Activated CD8-positive, alpha-beta memory T cell treated with anti-CD3 and anti-CD28 coated beads, Interleukin-2, amount 50 U/mL, for 4 hours (primary cell): ENCODE measurements around the gene RAB38.

Experiments used
- DNase-seq: peaks from one replicate; pipeline ENCODE4 v3.0.0-alpha.2; 2020

Gene RAB38

DNA sequence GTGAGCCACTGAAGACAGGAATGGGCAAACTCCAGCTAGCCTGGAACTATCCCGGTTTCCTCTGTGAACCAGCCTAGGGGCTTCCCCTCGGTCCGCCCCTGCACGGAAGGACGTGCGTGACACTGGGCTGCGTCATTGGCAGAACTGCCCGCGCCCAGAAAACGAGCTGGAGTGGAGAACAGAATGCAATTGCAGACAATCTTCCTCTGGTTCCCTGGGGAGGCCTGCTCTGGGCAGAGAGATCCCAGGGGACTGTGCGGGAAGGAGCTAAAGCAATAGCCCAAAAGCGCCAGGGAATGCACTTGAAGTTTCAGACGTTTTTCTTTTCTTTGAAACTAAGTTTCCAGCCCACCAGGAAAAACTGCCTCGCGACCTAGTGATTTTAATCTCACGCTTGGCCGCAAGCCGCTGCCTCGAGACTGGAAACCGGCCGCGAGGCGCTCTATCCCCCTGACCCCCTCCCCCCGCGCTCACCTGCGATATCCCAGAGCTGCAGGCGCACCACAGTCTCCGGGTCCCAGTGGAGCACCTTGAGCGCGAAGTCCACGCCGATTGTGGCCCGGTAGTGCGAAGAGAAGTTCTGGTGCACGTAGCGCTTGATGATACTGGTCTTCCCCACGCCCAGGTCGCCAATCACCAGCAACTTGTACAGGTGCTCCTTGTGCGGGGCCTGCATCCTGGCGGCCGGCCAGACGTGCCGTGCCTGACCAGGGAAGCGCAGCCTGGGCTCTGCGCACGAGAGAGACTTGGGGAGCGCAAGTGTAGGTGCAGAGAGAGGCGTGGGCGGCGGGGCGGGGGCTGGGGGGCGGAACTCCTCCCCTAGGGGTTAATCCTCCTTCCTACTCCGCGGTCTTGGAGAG, at the start of gene RAB38:
Gene RAB38 (minus strand): TSS at position 735 of the 860 bp plus-strand sequence. CDS start 59 bp downstream, at position 676.
- peak; percentile 29 for DNase-seq

- no peak for DNase-seq
These were observed 38.2 kb upstream of the RAB38 start for GRCh38 chr11:88213406-88213805.

DNA sequence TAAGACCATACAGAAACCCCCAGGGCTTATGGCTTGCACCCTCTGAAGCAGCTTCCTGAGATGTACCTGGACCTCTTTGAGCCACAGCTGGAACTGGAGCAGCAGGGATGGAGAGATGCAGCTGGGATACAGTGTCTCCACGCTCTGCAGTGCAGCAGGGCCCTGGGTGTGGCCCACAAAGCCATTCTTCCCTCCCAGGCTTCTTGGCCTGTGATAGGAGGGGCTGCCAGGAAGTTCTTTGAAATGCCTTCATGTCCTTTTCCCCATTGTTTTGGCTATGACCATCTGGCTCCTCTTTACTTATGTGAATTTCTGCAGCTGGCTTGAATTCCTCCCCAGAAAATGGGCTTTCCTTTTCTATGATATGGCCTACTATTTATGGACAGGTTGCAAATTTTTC, 37.1 kb upstream of the RAB38 start:
- no peak for DNase-seq

DNA sequence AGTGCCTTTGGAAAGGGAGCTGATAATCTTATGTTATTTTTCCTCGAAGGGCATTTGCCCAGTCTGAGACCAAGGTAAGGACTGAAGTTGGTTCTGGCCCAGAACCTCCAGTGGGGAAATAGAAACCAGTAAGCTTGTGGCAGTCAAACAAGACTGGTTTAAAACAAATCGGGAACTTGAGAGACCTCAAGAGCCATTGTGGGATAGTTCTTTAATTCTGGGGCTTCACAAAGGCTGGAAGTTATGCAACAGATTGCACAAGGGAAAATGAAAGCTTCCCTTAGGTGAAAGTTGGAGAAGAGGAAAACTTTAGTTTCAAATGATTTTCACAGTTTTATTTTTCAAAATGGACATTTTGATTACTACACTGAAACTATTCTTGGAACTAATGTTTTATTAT, 33.5 kb upstream of the RAB38 start:
- DNase-seq = no peak

GRCh38 chr11:88206751-88207150, 31.5 kb upstream of the RAB38 start:
- no peak for DNase-seq

- no peak for DNase-seq
These were observed 29.1 kb upstream of the RAB38 start for GRCh38 chr11:88204353-88204752.

- DNase-seq = no peak
These were observed 28.4 kb upstream of the RAB38 start for GRCh38 chr11:88203604-88204003.

GRCh38 chr11:88202498-88202897, 27.3 kb upstream of the RAB38 start:
- DNase-seq = no peak

DNA sequence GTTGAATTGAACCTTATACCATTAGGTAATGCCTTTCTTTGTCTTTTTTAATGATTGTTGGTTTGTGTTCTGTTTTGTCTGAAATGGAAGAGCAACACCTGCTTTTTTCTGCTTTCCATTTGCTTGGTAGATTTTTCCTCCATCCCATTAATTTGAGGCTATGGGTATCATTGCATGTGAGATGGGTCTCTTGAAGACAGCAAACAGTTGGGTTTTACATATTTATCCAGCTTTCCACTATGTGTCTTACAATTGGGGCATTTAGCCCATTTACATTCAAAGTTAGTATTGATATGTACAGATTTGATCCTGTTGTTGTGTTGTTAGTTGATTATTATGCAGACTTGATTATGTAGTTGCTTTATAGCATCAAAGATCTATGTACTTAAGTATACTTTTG, 21.1 kb upstream of the RAB38 start:
- DNase-seq = no peak

DNA sequence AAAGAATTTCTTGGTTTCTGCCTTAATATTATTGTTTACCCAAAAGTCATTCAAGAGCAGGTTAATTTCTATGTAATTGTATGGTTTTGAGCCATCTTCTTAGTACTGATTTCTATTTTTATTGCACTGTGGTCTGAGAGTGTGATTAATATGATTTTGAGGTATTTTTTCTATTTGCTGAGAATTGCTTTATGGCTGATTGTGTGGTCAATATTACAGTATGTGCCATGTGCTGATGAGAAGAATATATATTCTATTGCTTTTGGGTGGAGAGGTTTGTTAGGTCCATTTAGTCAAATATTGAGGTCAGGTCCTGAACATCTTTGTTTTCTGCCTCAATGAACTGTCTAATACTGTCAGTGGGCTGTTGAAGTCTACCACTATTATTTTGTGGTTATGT, 20.7 kb upstream of the RAB38 start:
- DNase-seq = no peak

DNA sequence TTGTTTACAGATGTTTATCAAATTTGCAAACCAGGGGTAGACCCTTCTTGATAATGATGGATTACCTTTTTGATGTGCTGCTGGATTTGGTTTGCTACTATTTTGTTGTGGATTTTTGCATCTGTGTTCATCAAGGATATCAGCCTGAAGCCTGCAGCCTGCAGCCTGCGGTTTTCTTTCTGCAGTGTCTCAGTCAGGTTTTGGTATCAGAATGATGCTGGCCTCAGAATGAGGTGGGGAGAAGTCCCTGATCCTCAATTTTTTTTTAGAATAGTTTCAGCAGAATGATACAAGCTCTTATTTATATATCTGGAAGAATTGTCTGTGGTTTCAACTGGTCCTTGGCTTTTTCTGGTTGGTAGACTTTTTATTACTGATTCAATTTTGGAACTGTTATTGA, 19.7 kb upstream of the RAB38 start:
- DNase-seq = no peak

- no peak for DNase-seq
These were observed 18.0 kb upstream of the RAB38 start for GRCh38 chr11:88193278-88193677.

DNA sequence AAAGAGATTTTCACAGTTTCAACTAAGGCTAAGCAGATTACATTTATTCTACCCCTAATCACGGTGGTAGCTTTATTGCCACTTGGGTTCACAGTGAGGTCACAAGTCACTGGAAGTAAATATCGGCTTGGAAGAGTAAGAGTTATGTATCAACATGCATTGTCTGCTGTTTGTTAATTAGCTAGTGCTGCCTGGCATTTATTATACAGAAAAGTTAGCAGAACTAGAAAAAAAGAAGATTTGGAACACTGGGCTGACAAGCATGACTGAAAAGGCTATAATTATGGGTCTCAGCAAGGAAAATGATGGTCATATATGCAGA, 13.7 kb upstream of the RAB38 start:
- no peak for DNase-seq

DNA sequence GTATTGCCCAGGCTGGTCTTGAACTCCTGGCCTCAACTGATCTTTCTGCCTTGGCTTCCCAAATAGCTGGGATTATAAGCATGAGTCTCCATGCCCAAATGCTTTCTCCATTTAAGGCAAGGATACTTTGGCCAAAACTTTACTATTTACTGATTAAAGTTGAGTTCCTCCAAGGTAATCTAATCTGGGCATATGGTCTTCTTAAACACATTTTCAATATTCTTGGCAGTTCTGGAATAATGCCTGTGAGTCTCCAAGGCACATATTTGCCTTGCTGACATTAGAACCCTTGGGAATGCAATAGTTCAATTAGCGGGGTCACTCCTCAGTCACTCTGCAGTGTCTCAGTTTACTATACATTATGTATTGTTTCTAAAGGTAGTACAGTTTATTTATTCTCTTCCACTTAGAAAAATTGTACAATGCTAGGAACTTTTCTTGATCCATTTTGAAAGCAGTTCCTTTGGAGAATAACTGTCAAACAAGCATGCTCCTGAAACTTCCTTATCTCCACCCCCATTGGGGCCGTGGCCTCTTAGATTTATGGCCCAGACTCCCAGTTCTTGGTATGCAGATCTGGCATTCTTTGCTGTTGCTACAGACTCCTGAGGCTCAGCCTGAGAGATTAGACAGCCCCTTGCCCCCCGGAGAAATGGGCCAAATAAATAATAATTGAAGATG, 13.1 kb upstream of the RAB38 start:
- DNase-seq = no peak

DNA sequence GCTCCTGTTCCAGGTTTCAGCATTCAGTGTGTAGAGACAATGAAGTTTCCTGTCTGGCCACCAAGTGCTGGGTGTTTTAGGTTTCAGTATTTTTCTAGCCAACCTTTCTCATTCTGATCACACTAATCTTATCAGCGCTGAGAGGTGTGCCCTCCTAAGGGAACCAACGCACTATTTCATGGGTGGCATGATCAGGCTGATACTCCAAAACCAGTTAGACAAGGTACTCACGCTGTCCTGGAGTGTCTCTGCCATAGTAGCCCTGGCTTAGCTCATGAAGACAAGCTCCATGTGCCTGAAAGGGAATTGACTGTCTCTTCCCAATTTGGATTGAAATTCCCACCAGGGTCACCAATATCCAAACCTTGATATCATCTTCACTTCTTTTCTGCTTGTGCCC, 8.0 kb upstream of the RAB38 start:
- DNase-seq = no peak

- no peak for DNase-seq
These were observed 6.5 kb upstream of the RAB38 start for GRCh38 chr11:88181776-88182175.

DNA sequence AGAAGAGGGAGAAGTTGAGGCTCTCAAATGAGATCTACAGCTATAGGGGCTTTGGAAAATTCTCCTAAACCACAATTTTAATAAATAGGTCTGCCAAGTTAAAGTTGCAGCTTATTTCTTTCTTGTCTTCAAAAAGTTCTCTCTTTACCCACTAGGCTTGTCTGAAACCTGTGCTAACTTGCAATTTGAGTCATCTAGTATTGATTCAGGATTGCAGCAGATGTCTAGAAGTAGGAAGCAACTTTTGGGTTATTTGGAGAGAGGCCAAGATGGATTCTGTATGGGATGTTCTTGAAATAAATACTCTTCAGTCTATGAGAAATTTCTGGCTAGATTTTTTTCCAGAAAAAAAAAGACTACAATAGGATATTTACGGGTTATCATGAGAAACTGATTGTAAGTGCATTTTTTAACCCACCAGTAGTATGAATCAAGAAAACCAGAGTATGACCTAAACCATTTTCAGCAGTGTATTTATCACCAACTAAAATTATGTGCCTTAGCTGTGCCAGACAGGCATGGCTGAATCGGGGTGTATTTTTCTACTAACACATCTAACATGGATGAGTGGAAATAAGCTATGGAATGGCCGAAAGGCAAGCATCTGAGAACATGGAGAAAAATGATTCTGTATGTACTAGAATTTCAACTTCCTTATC, 4.9 kb upstream of the RAB38 start:
- DNase-seq = no peak

DNA sequence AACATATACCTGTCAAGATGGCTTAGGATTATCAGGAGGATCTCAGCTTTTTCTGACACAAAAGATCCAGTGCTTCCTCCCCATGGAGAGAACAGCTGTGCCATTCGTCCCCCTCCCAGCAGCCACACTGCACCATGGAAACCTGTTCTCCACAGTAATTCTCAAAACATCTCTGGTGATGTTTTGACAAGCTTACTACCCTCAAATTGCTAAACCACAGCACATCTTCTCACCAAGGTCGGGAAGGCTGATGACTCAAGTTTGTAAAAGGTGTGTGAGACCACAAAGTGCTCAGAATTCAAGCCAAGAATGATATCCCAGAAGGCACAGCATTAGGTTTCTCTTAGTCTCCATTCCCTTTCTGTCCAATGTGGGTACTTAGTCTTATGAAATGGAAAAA, 3.9 kb upstream of the RAB38 start:
- no peak for DNase-seq

- no peak for DNase-seq
These were observed 2.9 kb upstream of the RAB38 start for GRCh38 chr11:88178191-88178590.

GRCh38 chr11:88175569-88176075, 379 bp upstream of the RAB38 start:
- DNase-seq = no peak

DNA sequence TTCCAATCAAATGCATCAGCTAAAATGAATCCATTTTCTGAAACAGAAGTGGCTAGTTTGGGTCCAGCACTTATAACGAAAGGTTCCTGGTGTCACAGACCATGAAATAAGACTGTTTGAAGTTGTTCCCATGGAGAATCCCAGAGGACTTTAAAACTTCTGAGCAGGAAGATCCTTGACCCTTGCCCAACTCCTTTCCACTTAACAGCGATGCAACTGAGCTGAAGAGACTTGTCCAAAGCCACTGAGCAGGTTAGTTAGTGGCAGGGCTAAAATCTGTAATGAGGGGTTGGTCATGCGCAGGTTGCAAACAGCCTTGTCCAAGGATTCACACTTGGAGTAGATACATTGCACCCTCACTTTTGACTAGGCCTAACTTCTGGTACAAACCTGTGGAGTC, 1.3 kb downstream of the RAB38 start:
- no peak for DNase-seq

- no peak for DNase-seq
These were observed 3.3 kb downstream of the RAB38 start for GRCh38 chr11:88171982-88172381.

DNA sequence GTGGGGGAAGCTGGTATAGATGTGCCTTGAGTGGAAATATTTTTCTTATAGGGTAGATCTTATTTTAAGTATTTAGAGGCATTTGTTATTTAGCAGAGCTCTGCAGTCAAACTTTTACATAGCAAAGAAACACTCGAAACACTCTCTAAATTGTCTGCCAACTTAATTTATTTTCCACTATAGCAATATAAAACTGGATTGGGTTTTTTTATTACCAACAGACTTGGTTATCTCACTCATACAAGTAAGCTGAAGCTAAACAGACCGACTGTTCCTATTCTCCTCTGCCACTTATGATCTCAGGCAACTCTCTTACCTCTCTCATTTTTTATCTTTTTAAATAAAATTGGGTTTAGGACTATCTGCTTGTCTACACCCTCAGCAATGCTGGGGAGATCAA, 4.6 kb downstream of the RAB38 start:
- DNase-seq = no peak

DNA sequence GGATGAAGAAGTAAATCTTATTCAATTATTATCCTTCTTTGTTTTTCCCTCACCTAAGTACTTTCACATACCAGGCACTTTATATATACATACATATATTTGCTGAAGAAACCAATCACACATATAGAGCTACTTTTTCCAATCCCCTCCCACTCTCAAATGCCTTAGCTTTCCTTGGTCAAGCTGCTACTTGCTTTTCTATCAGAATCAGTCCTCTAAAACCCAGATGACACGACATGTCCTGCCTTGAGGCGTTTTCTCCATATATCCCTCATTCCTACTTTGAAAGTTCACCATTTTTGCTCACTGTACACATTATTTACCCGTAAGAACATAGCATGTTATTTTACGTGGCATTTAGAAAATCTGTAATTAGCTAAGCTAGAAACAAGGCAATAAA, 5.4 kb downstream of the RAB38 start:
- DNase-seq = no peak
